Hepatocyte (in vitro differentiated cells): ENCODE data around the gene FRS2. TPM values are rescaled to one million over a fixed set of nuclear protein-coding genes. Genes with fewer than 3 reads are reported as not detected.
A peak's percentile ranks its signal among the peaks of the same experiment; 100 is the strongest.

Source experiments
- DNase-seq: peaks from one replicate; pipeline ENCODE4 v3.0.0-alpha.2; 2016; ENCODE audit warnings: low spot score
- H2AFZ ChIP-seq: fragments of 200-600 bp; sonication (generic); 2 replicates; pipeline ENCODE4 v1.6.0; 2016; ENCODE audit warnings: antibody characterized with exemption, mild to moderate bottlenecking
- H3K27ac ChIP-seq: fragments of 200-600 bp; sonication (generic); 2 replicates; pipeline ENCODE4 v1.5.1; 2016; ENCODE audit warnings: mild to moderate bottlenecking
- H3K27me3 ChIP-seq: fragments of 200-600 bp; sonication (generic); 2 replicates; pipeline ENCODE4 v1.6.1; 2016
- H3K36me3 ChIP-seq: fragments of 200-600 bp; sonication (generic); replicated peaks from 2 replicates; pipeline ENCODE4 v1.5.1; 2016; ENCODE audit warnings: low read depth; ENCODE audit not compliant: insufficient read depth
- H3K4me1 ChIP-seq: fragments of 200-600 bp; sonication (generic); 2 replicates; pipeline ENCODE4 v1.5.1; 2016; ENCODE audit warnings: mild to moderate bottlenecking, moderate library complexity; ENCODE audit not compliant: insufficient read depth
- H3K4me2 ChIP-seq: fragments of 200-600 bp; sonication (generic); 2 replicates; pipeline ENCODE4 v1.6.0; 2016
- H3K4me3 ChIP-seq: fragments of 200-600 bp; sonication (generic); 2 replicates; pipeline ENCODE4 v1.5.1; 2016; ENCODE audit warnings: mild to moderate bottlenecking
- H3K79me2 ChIP-seq: fragments of 200-600 bp; sonication (generic); 2 replicates; pipeline ENCODE4 v1.6.0; 2017; ENCODE audit warnings: mild to moderate bottlenecking
- H3K9me2 ChIP-seq: fragments of 200-600 bp; sonication (generic); replicated peaks from 2 replicates; pipeline ENCODE4 v1.6.0; 2017; ENCODE audit warnings: mild to moderate bottlenecking; ENCODE audit not compliant: insufficient read depth
- H3K9me3 ChIP-seq: fragments of 200-600 bp; sonication (generic); 2 replicates; pipeline ENCODE4 v1.5.1; 2016; ENCODE audit warnings: low read depth, mild to moderate bottlenecking
- H4K20me1 ChIP-seq: fragments of 200-600 bp; sonication (generic); 2 replicates; pipeline ENCODE4 v1.6.0; 2016; ENCODE audit warnings: mild to moderate bottlenecking; ENCODE audit not compliant: insufficient read depth, poor library complexity, severe bottlenecking
- EZH2 ChIP-seq: fragments of 200-600 bp; sonication (generic); IDR thresholded peaks from 2 replicates; pipeline ENCODE4 v1.6.1; 2016; ENCODE audit warnings: antibody characterized with exemption, mild to moderate bottlenecking, borderline replicate concordance
- EZH2phosphoT487 ChIP-seq: fragments of 200-600 bp; sonication (generic); IDR thresholded peaks from one replicate; pipeline ENCODE4 v1.6.1; 2018; ENCODE audit warnings: antibody characterized with exemption, mild to moderate bottlenecking, low read depth, moderate library complexity; ENCODE audit not compliant: unreplicated experiment, severe bottlenecking
- WGBS: methylation state at CpG from one replicate; pipeline ENCODE4 v1.1.6; 2016; ENCODE audit warnings: low lambda C conversion rate; ENCODE audit errors: missing lambda C conversion rate; 5-methylcytosine and 5-hydroxymethylcytosine counted together
- polyA plus RNA-seq: library from polyadenylated mRNA; unstranded; fragments of >200 nt; fragmentation: Nextera tagmentation; extraction: Ambion mirVana; gene quantifications from 2 replicates; pipeline ENCODE4 v1.2.1, GENCODE V29; 2016
- total RNA-seq: library from RNA; depleted of rRNA; stranded (reverse); fragments of >200 nt; gene quantifications from 2 replicates; pipeline ENCODE4 v1.2.3, GENCODE V29; 2014
- TF ChIP-seq, protein P1 (sequence below): fragments of 200-600 bp; sonication (generic); IDR thresholded peaks from 2 replicates; pipeline ENCODE4 v1.5.1; 2016; ENCODE audit warnings: antibody characterized with exemption, mild to moderate bottlenecking; ENCODE audit not compliant: poor library complexity

The FRS2 gene
- total and polyA plus RNA-seq, 2 experiments from 2014 or later: 14.7 to 76.4 TPM

DNA sequence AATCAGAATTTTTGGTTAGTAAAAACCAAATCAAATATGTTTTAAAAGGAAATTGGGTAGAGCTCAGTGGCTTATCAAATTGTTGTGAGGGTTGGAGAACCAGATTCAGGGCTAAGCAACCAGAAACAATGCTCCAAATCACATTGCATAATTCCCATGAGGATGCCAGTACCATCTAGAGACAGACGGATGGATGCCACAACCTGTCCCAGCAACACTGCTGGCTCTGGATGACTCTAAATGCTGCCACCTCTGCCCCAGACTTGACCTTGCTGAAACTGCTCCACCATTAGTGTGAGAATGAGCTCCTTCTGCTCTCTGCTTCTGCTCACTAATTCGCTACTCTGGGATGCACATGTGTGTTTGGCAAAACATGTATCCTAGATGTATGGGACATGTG, 43.9 kb downstream of the FRS2 start:
- no peak overlapping the region for H2AFZ ChIP-seq
- TF ChIP-seq EZH2phosphoT487: no peak
- TF ChIP-seq EZH2: no peak
- TF ChIP-seq, protein P1, sequence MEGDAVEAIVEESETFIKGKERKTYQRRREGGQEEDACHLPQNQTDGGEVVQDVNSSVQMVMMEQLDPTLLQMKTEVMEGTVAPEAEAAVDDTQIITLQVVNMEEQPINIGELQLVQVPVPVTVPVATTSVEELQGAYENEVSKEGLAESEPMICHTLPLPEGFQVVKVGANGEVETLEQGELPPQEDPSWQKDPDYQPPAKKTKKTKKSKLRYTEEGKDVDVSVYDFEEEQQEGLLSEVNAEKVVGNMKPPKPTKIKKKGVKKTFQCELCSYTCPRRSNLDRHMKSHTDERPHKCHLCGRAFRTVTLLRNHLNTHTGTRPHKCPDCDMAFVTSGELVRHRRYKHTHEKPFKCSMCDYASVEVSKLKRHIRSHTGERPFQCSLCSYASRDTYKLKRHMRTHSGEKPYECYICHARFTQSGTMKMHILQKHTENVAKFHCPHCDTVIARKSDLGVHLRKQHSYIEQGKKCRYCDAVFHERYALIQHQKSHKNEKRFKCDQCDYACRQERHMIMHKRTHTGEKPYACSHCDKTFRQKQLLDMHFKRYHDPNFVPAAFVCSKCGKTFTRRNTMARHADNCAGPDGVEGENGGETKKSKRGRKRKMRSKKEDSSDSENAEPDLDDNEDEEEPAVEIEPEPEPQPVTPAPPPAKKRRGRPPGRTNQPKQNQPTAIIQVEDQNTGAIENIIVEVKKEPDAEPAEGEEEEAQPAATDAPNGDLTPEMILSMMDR: no peak
- H3K4me2 ChIP-seq: no peak overlapping the region
- no peak overlapping the region for H3K27ac ChIP-seq
- no peaks in the 10 kb centered on the region for H3K36me3 ChIP-seq
- H3K9me3 ChIP-seq: no peaks in the 10 kb centered on the region
- H4K20me1 ChIP-seq: peaks cover 68% of the 10 kb centered on the region
- no peaks in the 10 kb centered on the region for H3K9me2 ChIP-seq
- WGBS: 97% methylated on average over 2 of the region's 2 CpGs
- no peak for DNase-seq
- no peak overlapping the region for H3K4me3 ChIP-seq
- peaks cover 25% of the 10 kb centered on the region for H3K4me1 ChIP-seq
- H3K27me3 ChIP-seq: no peaks in the 10 kb centered on the region
- H3K79me2 ChIP-seq: peaks cover 100% of the 10 kb centered on the region

DNA sequence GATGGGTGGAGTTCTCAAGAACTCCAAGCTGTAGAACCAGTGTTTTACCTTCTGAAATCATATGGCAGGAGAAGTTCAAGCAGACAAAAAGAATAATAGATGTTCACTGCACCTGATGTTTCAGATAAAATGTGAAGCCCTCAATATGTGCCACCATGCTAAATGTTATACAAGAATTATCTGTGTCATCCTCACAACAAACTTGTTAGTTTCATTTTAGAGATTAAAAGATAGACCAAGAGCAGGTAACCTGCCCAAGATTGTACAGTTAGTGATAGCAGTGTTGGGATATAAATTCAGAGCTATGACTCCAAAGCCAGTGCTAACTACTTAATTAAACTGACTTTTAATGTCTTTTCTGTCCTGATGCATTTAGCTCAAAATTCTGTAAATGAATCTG, 44.7 kb downstream of the FRS2 start:
- Histone ChIP-seq H3K27ac (no peak overlapping the region), H3K79me2 (peaks cover 100% of the 10 kb centered on the region), H3K36me3 (no peaks in the 10 kb centered on the region), H4K20me1 (peaks cover 68% of the 10 kb centered on the region), H3K9me3 (no peaks in the 10 kb centered on the region), H3K27me3 (no peaks in the 10 kb centered on the region), H3K9me2 (no peaks in the 10 kb centered on the region), H3K4me2 (no peak overlapping the region), H3K4me3 (no peak overlapping the region), H2AFZ (no peak overlapping the region), H3K4me1 (peaks cover 24% of the 10 kb centered on the region)
- TF ChIP-seq EZH2phosphoT487 (no peak), EZH2 (no peak)
- TF ChIP-seq, protein P1: no peak
- no peak for DNase-seq

DNA sequence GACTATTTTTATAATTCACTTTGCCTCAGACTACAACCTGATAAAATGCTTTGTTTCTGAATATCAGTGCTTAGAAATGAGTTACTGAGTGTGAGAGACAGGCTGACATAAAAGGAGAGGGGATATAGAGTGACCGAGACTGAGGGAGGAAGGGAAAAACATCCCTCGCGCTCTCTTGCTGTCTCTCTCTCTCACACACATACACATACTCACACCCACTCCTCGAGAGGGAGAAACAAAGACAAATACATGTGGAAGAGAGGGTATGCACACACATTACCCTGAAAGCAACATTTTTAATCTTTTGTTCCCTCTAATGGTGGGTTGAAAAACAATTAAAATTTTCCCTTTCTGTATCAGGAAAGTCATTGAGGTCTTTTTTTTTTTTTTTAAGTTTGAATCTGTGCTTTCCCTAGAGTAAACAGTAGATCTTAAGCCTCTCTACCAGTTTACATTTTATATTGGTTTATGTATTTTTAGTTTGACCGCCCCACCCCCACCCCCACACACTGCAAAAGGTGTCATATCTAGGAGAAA, 45.3 kb downstream of the FRS2 start:
- Histone ChIP-seq H3K27me3 (no peaks in the 10 kb centered on the region), H3K36me3 (no peaks in the 10 kb centered on the region), H3K9me3 (no peaks in the 10 kb centered on the region), H3K4me1 (peaks cover 18% of the 10 kb centered on the region), H2AFZ (no peak overlapping the region), H3K9me2 (no peaks in the 10 kb centered on the region), H4K20me1 (peaks cover 69% of the 10 kb centered on the region), H3K79me2 (peaks cover 100% of the 10 kb centered on the region), H3K4me3 (no peak overlapping the region), H3K27ac (peak overlapping the region; percentile 6), H3K4me2 (peak overlapping the region; percentile 63)
- TF ChIP-seq EZH2phosphoT487: no peak
- WGBS: 41% methylated on average over 5 of the region's 5 CpGs
- no peak for DNase-seq

DNA sequence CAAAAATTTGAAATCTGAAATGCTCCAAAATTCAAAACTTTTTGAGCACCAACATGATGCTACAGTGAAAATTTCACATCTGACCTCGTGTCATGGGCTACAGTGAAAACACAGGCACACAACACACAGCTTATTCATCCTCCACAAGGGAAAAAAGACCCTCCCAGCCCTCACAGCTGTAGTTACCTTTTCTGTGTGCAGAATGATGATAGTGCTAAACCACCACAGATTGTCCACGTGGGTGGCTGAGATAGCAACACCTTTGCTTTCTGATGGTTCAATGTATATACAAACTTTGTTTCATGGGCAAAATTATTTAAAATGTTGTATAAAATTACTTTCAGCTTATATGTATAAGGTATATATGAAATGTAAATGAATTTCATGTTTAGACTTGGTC, 46.8 kb downstream of the FRS2 start:
- H2AFZ ChIP-seq: no peak overlapping the region
- no peaks in the 10 kb centered on the region for H3K36me3 ChIP-seq
- H3K9me2 ChIP-seq: no peaks in the 10 kb centered on the region
- peaks cover 56% of the 10 kb centered on the region for H4K20me1 ChIP-seq
- no peaks in the 10 kb centered on the region for H3K27me3 ChIP-seq
- H3K9me3 ChIP-seq: no peaks in the 10 kb centered on the region
- peaks cover 15% of the 10 kb centered on the region for H3K4me1 ChIP-seq
- peaks cover 100% of the 10 kb centered on the region for H3K79me2 ChIP-seq
- WGBS: 72% methylated on average over 2 of the region's 2 CpGs
- no peak overlapping the region for H3K4me2 ChIP-seq
- no peak overlapping the region for H3K4me3 ChIP-seq
- DNase-seq: no peak
- no peak overlapping the region for H3K27ac ChIP-seq
- no peak for TF ChIP-seq EZH2
